Activated gamma-delta T cell treated with Interleukin-2 at 50 U/mL for 16 hours (primary cell): ENCODE data around the gene CDIPT.
A peak's percentile ranks its signal among the peaks of the same experiment; 100 is the strongest.

Experiments
- DNase-seq: peaks from one replicate; pipeline ENCODE4 v3.0.0-alpha.2; 2020

CDIPT gene

DNA sequence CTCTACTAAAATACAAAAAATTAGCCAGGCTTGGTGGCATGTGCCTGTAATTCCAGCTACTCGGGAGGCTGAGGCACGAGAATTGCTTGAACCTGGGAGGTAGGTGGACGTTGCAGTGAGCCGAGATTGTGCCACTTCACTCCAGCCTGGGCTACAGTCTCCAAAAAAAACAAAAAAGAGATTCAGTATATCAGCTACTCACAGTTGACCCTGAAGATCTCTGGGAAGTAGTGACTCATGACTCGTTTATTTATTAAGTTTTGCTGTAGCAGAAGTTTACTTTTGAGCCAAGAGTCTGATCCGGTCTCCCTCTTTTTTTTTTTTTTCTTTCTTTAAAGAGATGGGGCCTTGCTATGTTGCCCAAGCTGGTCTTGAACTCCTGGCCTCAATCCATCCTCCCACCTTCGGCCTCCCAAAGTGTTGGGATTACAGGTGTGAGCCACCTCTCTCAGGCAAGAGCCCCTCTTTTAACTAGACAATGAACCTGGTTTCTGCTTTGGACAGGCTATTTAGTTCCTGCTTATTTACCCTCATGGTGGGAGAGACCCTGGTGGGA, 38.4 kb downstream of the CDIPT start:
- DNase-seq, result no peak

DNA sequence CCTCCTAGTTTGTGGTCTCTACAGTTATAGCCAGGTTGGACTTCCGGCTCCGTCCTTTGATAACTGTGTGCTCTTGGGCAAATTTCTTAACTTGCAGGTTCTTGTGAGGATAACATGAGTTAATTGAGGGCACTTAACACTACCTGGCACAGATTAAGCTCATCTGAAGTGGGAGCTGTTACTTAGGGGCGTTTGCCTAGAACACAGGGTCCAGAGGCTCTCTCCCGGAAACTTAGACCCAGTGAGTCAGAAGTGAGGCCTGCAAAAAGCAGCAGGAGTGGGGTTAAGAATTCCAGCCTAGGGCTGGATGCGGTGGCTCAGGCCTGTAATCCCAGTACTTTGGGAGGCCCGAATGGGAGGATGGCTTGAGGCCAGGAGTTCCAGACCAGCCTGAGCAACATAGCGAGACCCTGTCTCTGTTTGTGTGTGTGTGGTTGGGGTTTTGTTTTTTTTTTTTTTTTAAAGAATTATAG, 41.3 kb downstream of the CDIPT start:
- no peak for DNase-seq

DNA sequence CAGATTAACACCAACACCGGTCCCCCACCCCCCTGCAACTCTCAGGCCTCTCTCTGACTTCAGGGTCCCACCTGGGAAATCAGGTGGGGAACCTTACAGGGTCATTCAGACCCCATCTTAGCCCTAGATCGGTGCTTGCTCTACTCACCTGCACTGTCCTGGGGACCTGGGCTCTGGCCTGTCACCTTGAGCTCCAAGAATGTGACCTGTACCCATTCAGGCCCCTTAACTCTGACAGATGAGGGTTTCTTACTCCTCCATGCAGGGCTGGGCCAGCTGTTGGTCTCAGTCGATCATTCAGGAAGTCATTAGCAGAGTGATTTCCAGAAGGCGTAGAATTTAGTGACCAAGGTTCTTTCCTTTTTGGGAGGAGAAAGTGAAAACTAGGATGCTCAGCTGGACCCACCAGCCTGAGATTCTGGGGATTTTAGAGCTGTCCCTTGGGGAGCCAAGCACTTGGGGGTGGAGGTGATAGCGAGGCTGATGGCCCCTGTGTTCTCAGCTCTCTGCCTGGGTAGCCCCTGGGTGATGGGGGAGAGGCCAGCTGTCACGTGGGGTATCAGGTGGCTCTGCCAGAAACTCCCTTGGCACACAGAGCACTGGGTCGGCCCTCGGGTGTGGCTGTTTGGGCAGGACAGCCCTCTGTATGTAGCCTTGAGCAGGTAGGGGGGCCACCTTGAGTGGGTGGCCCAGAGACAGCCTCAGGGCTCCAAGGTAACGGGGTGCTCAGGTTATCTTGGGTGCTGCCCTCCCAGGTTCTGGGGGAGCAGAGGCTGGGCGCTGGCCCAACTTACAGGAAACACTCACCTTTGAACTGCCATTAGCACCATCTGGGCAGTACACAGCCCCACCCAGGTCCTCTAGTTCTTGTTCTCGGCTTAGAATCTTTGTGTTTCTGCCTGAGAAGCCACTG, 42.0 kb downstream of the CDIPT start:
- DNase-seq, result peak; percentile 33

DNA sequence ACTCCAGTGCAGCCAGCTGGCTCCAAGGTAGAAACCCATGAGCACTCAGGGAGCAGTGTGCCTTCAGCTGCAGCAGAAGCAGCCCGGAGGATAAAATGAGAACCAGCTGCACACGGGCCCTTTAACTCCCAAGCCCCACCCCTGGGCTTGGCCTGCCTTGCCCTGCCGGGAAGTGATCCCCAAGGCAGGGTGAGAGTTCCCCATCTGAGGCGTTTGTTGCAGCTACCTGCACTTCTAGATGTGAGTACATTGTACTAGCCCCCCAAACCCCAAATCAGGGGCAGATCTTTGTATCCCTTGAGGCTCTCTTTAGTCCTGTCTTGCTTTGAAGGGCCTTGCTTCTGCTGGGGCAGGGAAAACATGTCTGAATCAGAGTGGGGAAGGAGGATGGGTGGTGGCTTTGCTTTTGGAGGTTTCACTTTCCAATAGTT, 42.7 kb downstream of the CDIPT start, which contains the start of gene MVP:
TSS of gene MVP (plus strand) at position 192 of the 431 bp plus-strand sequence. CDS start 10,088 bp downstream, outside the sequence.
- peak; percentile 31 for DNase-seq

DNA sequence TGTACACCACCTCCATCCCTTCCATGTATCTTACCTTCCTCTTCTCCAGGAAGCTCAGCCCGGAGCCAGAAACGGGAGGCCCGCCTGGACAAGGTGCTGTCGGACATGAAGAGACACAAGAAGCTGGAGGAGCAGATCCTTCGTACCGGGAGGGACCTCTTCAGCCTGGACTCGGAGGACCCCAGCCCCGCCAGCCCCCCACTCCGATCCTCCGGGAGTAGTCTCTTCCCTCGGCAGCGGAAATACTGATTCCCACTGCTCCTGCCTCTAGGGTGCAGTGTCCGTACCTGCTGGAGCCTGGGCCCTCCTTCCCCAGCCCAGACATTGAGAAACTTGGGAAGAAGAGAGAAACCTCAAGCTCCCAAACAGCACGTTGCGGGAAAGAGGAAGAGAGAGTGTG, 43.5 kb downstream of the CDIPT start:
- no peak for DNase-seq

DNA sequence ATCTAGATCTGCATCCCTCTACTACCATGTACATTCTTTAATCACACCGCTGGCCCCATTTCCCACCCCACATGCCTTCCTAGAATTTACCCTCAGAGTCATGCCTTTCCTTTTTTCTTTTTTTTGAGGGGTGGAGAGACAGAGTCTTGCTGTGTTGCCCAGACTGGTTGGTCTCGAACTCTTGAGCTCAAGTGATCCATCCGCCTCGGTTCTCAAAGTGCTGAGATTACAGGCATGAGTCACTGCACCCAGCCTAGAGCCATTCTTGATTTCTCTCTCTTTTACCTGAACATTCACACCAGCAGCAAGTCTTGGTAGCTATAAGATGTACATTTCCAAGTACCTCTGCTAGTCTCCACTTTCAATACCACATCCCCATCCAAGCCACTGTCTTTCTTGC, 44.9 kb downstream of the CDIPT start:
- DNase-seq, result no peak

DNA sequence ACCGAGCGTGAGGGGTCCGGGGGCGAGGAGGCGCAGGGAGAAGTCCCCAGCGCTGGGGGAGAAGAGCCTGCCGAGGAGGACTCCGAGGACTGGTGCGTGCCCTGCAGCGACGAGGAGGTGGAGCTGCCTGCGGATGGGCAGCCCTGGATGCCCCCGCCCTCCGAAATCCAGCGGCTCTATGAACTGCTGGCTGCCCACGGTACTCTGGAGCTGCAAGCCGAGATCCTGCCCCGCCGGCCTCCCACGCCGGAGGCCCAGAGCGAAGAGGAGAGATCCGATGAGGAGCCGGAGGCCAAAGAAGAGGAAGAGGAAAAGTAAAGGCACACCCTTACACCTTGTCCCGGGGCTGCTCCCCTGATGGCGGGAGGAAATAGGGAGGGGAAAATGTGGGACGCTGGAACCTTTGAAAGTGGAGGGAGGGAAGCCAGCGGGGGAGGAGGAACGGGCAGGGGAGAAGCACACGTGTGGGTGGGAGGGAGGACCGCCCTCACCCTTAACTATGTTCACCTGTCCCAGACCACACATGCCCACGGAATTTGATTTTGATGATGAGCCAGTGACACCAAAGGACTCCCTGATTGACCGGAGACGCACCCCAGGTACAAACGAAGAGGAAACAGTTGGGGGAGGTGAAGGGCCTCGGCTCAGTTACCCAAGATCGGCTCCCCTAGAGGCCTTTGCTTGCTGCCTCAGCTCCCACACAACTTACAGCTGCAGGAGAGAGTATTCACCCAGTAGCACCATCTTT, 46.2 kb downstream of the CDIPT start:
- DNase-seq, result peak; percentile 44

DNA sequence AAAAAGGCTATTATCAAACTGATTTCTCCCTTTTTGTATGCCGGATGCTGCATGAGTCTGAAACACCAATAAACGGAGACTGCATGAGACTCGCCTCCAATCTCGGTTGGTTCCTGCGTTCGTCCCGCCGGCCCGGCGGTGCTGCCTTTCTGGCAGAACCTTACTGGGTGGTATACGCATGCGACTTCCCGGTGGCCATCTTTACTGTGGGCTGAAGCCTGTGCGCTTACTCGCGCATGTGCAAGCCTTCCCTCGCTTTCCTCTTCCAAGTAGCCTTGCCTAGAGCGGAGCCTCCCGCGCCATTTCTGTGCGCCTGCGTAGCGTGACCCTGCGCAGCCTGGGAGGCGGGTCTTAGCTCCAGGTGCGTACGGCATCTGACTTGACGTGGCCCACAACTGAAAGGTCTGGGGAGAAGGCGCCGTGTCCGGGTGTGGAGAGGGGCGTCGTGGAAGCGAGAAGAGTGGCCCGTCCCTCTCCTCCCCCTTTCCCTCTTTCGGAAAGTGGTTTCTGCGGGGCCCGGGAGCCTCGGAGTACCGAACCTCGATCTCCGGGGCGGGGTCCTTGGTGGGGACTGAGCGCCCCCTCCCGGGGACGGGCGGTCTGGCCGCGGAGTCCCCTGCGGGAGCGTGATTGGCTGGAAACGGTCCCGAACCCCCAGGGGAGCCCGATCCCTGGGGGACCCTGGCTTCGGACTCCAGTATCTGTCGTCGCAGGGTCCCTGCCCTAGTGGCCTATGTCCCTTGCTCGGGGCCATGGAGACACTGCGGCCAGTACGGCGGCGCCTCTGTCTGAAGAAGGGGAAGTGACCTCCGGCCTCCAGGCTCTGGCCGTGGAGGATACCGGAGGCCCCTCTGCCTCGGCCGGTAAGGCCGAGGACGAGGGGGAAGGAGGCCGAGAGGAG, 47.0 kb downstream of the CDIPT start, which contains the start of gene PAGR1:
TSS of gene PAGR1 (plus strand) at position 360 of the 901 bp plus-strand sequence. CDS start at position 734, 374 bp downstream.
- DNase-seq, result peak; percentile 97

DNA sequence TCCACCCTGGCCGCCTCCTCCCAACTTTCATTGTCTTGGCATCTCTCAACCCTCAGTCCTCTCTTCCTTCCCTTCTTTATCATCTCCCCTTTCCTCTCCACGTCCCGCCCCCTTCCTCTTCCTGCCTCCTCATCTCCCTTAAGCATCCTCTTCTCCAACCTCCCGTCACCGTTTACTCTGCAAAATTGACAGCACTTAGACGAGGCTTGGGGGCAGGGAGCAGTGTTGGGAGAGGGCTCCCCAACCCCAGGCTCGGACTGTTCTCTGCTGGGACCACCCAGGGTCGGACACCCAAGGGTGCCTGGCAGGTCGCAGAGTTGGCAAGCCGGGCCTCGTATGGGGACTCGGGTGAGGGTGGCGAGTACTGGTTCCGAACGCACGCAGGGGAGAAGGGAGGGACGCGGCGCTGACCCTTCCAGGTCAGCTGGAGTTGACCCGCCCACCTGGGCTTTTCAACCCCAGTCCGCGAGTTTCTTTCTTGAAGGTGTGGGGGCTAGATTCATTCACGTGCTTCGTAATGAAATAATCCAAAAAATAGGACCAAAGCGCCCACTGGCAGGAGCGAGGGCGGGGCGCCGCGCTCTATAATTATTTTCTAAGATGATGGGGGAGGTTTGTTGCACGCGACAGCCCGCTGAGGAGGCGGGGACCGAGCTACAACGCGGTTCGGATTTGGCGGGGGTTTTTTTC, 47.8 kb downstream of the CDIPT start:
- DNase-seq, result peak; percentile 43

DNA sequence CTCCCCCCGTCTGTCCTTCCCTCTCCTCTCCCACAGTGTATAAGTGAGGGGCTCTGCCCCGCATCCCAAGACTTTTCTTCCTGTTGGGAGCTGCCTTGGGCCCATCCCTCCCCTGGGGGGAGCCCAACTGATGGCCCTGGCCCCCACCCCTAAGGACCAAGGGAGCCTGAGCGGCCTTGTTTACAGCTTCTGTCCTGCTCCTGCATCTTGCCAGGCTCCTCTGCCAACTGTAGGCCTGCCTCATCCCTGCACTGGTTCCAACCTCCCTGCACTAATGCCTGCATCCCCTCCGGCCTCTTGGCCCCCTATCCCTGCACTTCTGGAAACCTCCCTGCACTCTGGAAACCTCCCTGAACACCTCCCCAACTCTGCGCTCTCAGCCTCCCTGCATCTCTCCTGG, 48.4 kb downstream of the CDIPT start:
- no peak for DNase-seq

DNA sequence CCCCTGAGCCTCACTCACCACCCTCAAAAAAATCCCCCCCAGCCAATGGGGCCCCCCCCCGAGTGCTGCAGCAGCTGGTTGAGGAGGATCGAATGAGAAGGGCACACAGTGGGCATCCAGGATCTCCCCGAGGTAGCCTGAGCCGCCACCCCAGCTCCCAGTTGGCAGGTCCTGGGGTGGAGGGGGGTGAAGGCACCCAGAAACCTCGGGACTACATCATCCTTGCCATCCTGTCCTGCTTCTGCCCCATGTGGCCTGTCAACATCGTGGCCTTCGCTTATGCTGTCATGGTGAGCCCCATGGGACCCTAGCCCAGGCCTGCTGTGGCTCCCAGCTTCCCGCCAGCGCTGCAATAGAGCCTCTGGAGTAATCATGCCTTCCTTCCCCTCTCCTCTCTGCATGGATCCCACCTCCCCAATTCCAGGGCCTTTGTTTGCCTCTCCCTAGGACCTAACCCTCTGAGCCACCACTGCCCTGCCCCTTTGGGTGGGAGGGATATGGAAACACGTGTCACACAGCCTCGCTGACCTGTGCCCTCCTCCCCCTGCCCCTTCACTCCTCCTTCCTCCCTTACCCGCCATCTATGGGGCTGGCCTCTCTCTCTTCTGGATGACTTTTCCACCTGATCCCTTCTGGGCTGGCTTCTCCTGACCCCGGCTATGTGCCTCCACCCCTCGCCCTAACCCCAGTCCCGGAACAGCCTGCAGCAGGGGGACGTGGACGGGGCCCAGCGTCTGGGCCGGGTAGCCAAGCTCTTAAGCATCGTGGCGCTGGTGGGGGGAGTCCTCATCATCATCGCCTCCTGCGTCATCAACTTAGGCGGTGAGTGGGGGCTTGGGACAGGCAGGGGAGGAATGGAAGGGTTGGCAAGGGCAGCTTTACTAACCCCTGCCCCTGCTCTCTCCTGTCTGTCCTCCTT, 49.1 kb downstream of the CDIPT start:
- DNase-seq, result no peak

DNA sequence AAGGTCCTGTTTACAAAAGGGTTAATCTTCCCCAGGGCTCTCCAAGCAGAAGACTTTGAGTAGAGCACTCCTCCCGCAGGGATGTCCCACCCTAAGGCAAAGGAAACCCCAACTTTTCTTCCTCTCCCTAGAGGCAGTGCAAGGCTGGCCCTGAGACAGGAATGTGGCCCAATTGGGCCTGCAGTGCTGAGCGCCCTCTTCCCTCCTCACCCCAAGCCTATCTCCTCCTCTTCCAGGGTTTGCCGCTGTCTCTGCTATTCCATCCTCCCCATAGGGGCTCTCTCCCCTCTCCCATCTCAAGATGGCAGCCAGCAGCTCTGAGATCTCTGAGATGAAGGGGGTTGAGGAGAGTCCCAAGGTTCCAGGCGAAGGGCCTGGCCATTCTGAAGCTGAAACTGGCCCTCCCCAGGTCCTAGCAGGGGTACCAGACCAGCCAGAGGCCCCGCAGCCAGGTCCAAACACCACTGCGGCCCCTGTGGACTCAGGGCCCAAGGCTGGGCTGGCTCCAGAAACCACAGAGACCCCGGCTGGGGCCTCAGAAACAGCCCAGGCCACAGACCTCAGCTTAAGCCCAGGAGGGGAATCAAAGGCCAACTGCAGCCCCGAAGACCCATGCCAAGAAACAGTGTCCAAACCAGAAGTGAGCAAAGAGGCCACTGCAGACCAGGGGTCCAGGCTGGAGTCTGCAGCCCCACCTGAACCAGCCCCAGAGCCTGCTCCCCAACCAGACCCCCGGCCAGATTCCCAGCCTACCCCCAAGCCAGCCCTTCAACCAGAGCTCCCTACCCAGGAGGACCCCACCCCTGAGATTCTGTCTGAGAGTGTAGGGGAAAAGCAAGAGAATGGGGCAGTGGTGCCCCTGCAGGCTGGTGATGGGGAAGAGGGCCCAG, 50.0 kb downstream of the CDIPT start:
- no peak for DNase-seq

DNA sequence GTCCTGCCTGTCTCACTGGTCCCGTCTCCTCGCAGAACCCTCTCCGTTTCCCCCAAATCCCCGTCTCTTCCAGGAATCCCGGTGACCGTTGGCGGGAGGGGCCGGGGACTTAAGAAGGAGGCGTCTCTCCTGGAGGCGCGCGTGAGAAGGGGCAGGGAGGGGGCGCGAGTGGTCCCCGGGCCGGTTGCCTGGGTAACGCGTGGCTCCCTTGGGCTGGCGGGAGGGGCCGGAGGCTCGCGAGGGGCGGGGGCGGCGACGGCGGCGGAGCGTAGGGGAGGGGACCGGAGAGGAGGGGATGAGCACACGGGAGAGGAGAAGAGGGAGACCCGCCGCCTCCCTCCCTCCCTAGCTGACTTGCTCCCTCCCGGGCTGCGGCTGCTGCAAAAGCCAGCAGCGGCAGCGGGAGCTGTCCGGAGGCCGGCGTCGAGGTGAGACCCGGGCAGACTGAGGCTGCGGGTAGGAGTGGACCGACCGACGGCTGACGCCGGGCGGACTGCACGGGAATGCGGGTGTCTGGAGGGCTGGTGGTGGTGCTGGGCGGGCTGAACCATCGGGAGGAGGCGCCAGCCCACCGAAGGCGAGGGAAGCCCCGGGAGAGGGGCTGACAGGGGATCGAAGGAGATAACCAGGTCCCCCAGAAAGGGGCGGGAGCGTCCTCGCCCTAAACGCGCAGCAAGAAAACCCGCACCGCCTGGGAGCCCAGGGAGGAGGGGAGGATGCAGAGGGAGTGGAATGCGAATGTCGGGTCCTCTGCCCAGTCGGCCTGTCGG, 50.9 kb downstream of the CDIPT start, which contains the start of gene PRRT2:
TSS of gene PRRT2 (plus strand) at position 298 of the 770 bp plus-strand sequence. CDS start 862 bp downstream, outside the sequence.
- DNase-seq, result peak; percentile 41

DNA sequence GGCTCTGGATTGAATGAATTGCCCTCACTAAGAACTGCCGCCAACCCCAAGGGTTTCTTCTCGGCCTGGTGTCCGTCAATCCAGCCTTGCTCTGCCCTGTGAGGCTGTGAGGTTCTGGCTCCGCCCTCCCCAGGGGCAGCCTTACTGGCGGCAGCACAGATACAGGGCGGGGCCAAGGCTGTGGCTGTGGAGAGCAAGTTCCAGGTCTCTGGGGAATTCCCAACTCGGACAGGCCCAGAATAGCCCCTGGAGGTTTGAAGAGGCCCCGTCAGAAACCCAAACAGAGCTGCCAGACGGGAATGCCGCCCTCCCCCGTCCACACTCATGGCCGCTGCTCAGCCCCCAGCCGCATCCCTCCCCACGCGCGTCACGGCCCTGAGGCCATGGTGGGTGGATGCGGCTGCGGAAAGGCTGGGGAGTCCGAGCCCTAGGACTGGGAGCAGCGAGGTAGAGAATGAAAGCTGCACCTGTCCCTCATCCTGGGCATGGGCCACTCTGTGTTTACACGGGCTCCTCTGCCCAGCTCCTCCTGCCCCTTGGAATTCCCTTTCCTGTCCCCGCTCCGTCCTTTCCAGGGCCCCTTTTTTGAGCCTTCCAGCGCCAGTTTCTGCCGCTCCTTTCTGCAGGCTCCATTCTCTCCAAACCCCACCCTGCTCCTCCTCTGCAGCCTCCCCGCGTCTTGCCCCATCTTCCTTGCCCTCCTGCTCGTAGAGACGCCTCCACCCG, 51.7 kb downstream of the CDIPT start:
- DNase-seq, result peak; percentile 62

DNA sequence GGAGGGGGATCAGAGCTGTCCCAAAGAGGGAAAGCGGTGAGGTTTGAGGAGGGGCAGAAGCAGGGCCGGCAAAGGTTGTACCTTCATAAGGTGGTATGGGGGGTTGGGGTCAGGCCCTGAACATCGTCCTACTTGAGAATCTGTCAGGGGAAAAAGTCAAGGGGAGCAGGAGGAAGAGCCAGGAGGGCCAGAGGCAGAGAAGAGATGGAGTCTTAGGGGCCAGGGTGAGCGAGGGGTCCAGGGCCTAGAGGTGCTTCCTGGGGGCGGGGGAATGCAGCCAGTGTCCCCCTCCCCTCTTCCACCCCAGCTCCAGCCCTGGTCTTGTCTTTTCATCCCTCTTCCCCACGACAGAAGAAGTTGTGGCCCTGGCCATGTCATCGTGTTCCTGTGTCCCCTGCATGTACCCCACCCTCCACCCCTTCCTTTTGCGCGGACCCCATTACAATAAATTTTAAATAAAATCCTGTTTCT, 52.3 kb downstream of the CDIPT start:
- no peak for DNase-seq

DNA sequence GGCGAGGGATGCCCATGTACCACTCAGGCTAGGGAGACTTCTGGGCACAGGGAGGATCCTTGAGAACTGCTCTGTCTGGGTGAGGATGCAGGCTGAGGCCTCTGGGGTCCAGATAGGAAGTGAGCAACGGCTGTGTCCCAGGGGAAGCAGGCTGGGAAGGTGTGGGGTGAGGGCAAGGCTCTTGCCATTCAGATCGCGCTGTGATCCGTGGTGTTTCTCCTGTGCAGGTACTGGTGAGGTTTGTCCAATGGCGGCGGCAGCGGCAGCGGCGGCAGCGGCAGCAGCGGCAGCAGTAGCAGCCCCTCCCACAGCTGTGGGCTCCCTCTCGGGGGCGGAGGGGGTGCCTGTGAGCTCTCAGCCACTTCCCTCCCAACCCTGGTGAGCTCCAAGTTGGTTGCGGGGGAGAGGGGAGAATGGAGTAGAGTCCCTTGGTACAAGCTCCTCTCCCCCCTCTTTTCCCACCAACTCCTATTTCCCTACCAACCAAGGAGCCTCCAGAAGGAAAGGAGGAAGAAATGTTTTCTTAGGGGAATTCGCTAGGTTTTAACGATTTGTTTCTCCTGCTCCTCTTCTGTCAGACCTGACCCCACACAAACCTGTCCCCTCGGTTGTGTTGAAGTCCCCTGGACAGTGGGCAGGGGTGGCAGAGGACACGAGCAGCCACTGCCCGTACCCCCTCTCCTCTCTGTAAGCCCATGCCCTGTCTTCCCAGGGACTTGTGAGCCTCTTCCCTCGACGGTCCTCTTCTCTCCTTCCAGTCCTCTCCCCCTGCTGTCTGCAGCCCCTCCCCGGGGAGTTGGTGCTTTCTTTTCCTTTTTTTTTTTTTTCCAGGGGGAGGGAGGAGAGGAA, 53.0 kb downstream of the CDIPT start:
- peak; percentile 47 for DNase-seq
